GM23338 (cell line): ENCODE results near the gene RAMP1. TPM values are rescaled to one million over a fixed set of nuclear protein-coding genes. Genes with fewer than 3 reads are reported as not detected.

Experiments
- ATAC-seq: fragments of 200-7000 bp; cut with Tn5 transposase; 3 replicates; pipeline ENCODE4 v1.9.1; 2020
- DNase-seq: peaks from one replicate; pipeline ENCODE4 v3.0.0-alpha.2; 2015; ENCODE audit warnings: low spot score
- H2AFZ ChIP-seq: fragments of 200-600 bp; sonication (generic); 2 replicates; pipeline ENCODE4 v1.8.0; 2016; ENCODE audit warnings: antibody characterized with exemption, mild to moderate bottlenecking, moderate library complexity
- H3F3A ChIP-seq: fragments of 200-600 bp; sonication (generic); replicated peaks from 2 replicates; pipeline ENCODE4 v1.8.0; 2017; ENCODE audit warnings: antibody characterized with exemption, mixed run types, low read depth
- H3K27ac ChIP-seq: fragments of 200-600 bp; sonication (generic); 2 replicates; pipeline ENCODE4 v1.6.1; 2016; ENCODE audit warnings: low read depth
- H3K27me3 ChIP-seq: fragments of 200-600 bp; sonication (generic); 2 replicates; pipeline ENCODE4 v1.8.0; 2016; ENCODE audit warnings: mild to moderate bottlenecking, mixed run types, moderate library complexity; ENCODE audit not compliant: insufficient read depth
- H3K36me3 ChIP-seq: fragments of 200-600 bp; sonication (generic); 2 replicates; pipeline ENCODE4 v1.8.0; 2016; ENCODE audit warnings: mild to moderate bottlenecking; ENCODE audit not compliant: insufficient read depth
- H3K4me1 ChIP-seq: fragments of 200-600 bp; sonication (generic); 2 replicates; pipeline ENCODE4 v1.8.0; 2016; ENCODE audit warnings: mild to moderate bottlenecking, moderate library complexity; ENCODE audit not compliant: insufficient read depth
- H3K4me2 ChIP-seq: fragments of 200-600 bp; sonication (generic); 2 replicates; pipeline ENCODE4 v1.7.1; 2017; ENCODE audit warnings: mixed run types
- H3K4me3 ChIP-seq: fragments of 200-600 bp; sonication (generic); 2 replicates; pipeline ENCODE4 v1.6.1; 2016; ENCODE audit warnings: mixed run types
- H3K79me2 ChIP-seq: fragments of 200-600 bp; sonication (generic); replicated peaks from 2 replicates; pipeline ENCODE4 v1.8.0; 2017; ENCODE audit warnings: mild to moderate bottlenecking; ENCODE audit not compliant: insufficient read depth
- H3K9me2 ChIP-seq: fragments of 200-600 bp; sonication (generic); 2 replicates; pipeline ENCODE4 v1.8.0; 2017; ENCODE audit not compliant: insufficient read depth
- H4K20me1 ChIP-seq: fragments of 200-600 bp; sonication (generic); replicated peaks from 2 replicates; pipeline ENCODE4 v1.8.0; 2017; ENCODE audit warnings: mild to moderate bottlenecking; ENCODE audit not compliant: insufficient read depth
- H3K27ac Mint-ChIP-seq: 2 replicates; pipeline ENCODE4 v1.8.0; 2020; ENCODE audit warnings: inconsistent platforms, mild to moderate bottlenecking, moderate library complexity, mixed read lengths
- H3K27me3 Mint-ChIP-seq: 3 replicates; pipeline ENCODE4 v1.8.0; 2022; ENCODE audit warnings: low read depth, mild to moderate bottlenecking, moderate library complexity, mixed read lengths, inconsistent platforms; ENCODE audit not compliant: insufficient read depth, poor library complexity
- H3K36me3 Mint-ChIP-seq: 3 replicates; pipeline ENCODE4 v1.8.0; 2021; ENCODE audit warnings: low read depth, mild to moderate bottlenecking, inconsistent platforms, moderate library complexity, mixed read lengths
- H3K4me1 Mint-ChIP-seq: 3 replicates; pipeline ENCODE4 v1.8.0; 2020; ENCODE audit warnings: mild to moderate bottlenecking, inconsistent platforms, mixed read lengths
- H3K4me3 Mint-ChIP-seq: 3 replicates; pipeline ENCODE4 v1.8.0; 2021; ENCODE audit warnings: moderate library complexity, mild to moderate bottlenecking, inconsistent platforms, mixed read lengths
- H3K9me3 Mint-ChIP-seq: 3 replicates; pipeline ENCODE4 v1.8.0; 2020; ENCODE audit warnings: moderate library complexity, mild to moderate bottlenecking, inconsistent platforms, mixed read lengths
- CTCF ChIP-seq, 2 experiments: fragments of 200-600 bp in 1 of 2; sonication (generic) in 1 of 2; conservative IDR thresholded peaks; 2 replicates each; pipeline versions ENCODE4 v1.5.1 to v1.6.1; 2016 to 2017; ENCODE audit warnings: antibody characterized with exemption in 2 of 2, low read depth in 2 of 2, mild to moderate bottlenecking in 2 of 2, moderate library complexity in 1 of 2
- ETS1 ChIP-seq: IDR thresholded peaks from 2 replicates; pipeline ENCODE4 v1.6.1; 2016; ENCODE audit warnings: antibody characterized with exemption
- EZH2 ChIP-seq: fragments of 200-600 bp; sonication (generic); IDR thresholded peaks from one replicate; pipeline ENCODE4 v1.8.0; 2017; ENCODE audit warnings: antibody characterized with exemption, mild to moderate bottlenecking, low read depth; ENCODE audit not compliant: unreplicated experiment
- EZH2phosphoT487 ChIP-seq: fragments of 200-600 bp; sonication (generic); IDR thresholded peaks from one replicate; pipeline ENCODE4 v1.8.1; 2018; ENCODE audit warnings: antibody characterized with exemption; ENCODE audit not compliant: unreplicated experiment
- JUNB ChIP-seq: IDR thresholded peaks from one replicate; pipeline ENCODE4 v1.6.1; 2016; ENCODE audit warnings: antibody characterized with exemption; ENCODE audit not compliant: unreplicated experiment
- NANOG ChIP-seq: IDR thresholded peaks from 2 replicates; pipeline ENCODE4 v1.6.1; 2016; ENCODE audit warnings: antibody characterized with exemption, borderline replicate concordance
- POLR2AphosphoS5 ChIP-seq: IDR thresholded peaks from 2 replicates; pipeline ENCODE4 v1.6.1; 2016; ENCODE audit warnings: antibody characterized with exemption, low read depth
- STAT1 ChIP-seq: IDR thresholded peaks from one replicate; pipeline ENCODE4 v1.6.1; 2016; ENCODE audit warnings: antibody characterized with exemption; ENCODE audit not compliant: unreplicated experiment
- ZNF114 ChIP-seq: fragments of 250-450 bp; sonication (Bioruptor Pico); IDR thresholded peaks from 2 replicates; pipeline ENCODE4 v1.5.0; 2020; ENCODE audit warnings: mild to moderate bottlenecking, moderate library complexity
- polyA plus RNA-seq: library from polyadenylated mRNA; unstranded; fragments of >200 nt; fragmentation: Nextera tagmentation; extraction: Ambion mirVana; gene quantifications from 2 replicates; pipeline ENCODE4 v1.2.1, GENCODE V29; 2016
- total RNA-seq: library from RNA; depleted of rRNA; stranded (reverse); fragments of >200 nt; shearing (Covaris generic); gene quantifications from 2 replicates; pipeline ENCODE4 v1.2.3, GENCODE V29; 2014

RAMP1 gene
- total and polyA plus RNA-seq, 2 experiments from 2014 or later: 1.7 to 3.3 TPM

DNA sequence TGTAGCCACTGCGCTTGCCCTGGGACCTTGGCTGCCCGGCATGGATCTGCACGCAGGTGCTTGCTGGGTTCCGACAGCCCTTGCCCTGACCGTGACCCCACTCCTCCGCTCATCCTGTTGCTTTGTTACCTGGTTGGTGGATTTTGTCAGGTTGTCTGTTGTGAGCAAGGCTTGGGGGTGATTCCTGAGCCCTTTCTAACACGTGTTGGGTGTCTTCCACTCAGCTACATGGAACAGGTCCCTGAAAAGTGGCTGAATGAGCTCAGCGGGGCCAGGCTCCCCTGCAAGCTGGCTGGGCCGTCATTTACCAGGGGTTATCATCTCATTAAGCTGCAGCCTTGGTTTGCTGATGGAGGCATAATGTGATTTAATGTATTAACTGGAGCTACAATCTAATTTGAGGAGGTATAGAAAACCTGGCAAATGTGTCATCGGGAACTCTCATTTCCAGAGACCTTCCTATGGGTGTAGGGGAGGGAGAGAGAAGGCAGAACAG is 24.6 kb downstream of the RAMP1 start:
- H3K4me3 Mint-ChIP-seq: no peak overlapping the region
- Histone ChIP-seq H3K4me1 (no peaks in the 10 kb centered on the region), H3K9me2 (no peaks in the 10 kb centered on the region), H3K27me3 (no peaks in the 10 kb centered on the region), H2AFZ (no peak overlapping the region), H4K20me1 (no peaks in the 10 kb centered on the region), H3K4me3 (no peak overlapping the region), H3K27ac (no peak overlapping the region), H3K79me2 (no peaks in the 10 kb centered on the region), H3F3A (no peaks in the 10 kb centered on the region), H3K36me3 (no peaks in the 10 kb centered on the region), H3K4me2 (no peak overlapping the region)
- H3K9me3 Mint-ChIP-seq: no peaks in the 10 kb centered on the region
- H3K27me3 Mint-ChIP-seq: peaks cover 5% of the 10 kb centered on the region
- H3K27ac Mint-ChIP-seq: no peak overlapping the region
- peaks cover 3% of the 10 kb centered on the region for H3K4me1 Mint-ChIP-seq
- TF ChIP-seq EZH2phosphoT487 (no peak), NANOG (no peak), ZNF114 (CRISPR knock-in tag) (no peak), EZH2 (no peak), ETS1 (no peak), JUNB (no peak), CTCF (conservative IDR thresholded peaks at IDR 0.05; ENCODE audit: low read depth in 2 of 2) (no peak), POLR2AphosphoS5 (no peak)
- DNase-seq: no peak
- H3K36me3 Mint-ChIP-seq: no peaks in the 10 kb centered on the region
- no peak for ATAC-seq

DNA sequence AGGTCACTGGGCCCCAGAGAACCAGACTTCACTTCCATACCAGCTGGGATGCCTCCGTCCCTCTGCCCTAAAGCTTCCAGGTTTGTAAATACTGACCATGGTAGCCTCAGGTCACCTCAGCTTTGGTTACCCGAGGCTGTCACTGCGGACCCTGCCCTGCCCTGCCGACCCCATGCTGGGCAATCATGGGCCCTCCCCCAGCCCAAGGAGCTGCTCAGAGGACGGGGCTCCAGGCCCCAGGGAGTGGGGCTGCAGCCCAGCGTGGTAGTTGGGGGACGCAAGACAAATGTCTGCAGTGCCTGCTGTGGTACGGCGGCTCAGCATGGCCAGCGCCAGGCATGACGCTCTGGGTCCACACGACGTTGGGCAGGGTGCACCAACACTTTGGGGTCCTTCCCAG is 25.3 kb downstream of the RAMP1 start:
- no peaks in the 10 kb centered on the region for H3K36me3 Mint-ChIP-seq
- no peak overlapping the region for H3K4me3 ChIP-seq

More for the DNA sequence above, 25.3 kb downstream of the RAMP1 start:
- H3K27ac Mint-ChIP-seq: no peak overlapping the region
- Histone ChIP-seq H3K36me3 (no peaks in the 10 kb centered on the region), H4K20me1 (no peaks in the 10 kb centered on the region), H3K4me2 (no peak overlapping the region), H3K27ac (no peak overlapping the region), H2AFZ (no peak overlapping the region), H3K4me1 (no peaks in the 10 kb centered on the region), H3K27me3 (no peaks in the 10 kb centered on the region), H3F3A (no peaks in the 10 kb centered on the region), H3K9me2 (no peaks in the 10 kb centered on the region), H3K79me2 (no peaks in the 10 kb centered on the region)
- ATAC-seq (peak; percentile 32), DNase-seq (no peak)
- H3K27me3 Mint-ChIP-seq: peaks cover 5% of the 10 kb centered on the region
- H3K4me3 Mint-ChIP-seq: no peak overlapping the region
- no peaks in the 10 kb centered on the region for H3K9me3 Mint-ChIP-seq
- H3K4me1 Mint-ChIP-seq: no peaks in the 10 kb centered on the region
- TF ChIP-seq NANOG: no peak
- TF ChIP-seq POLR2AphosphoS5: no peak
- TF ChIP-seq ZNF114 (CRISPR knock-in tag): no peak
- TF ChIP-seq ETS1: no peak
- TF ChIP-seq EZH2: no peak
- TF ChIP-seq STAT1: no peak
